Heart right ventricle (tissue), 16 donors: ENCODE results near the gene PXN. TPM values are rescaled to one million over a fixed set of nuclear protein-coding genes. Genes with fewer than 3 reads are reported as not detected.

Experiments
- ATAC-seq, 8 donors: fragments of 200-7000 bp; cut with Tn5 transposase; one replicate each; pipeline ENCODE4 v1.9.1; 2020; ENCODE audit warnings: mild to moderate bottlenecking in 8 of 8, moderate library complexity in 8 of 8, moderate number of reproducible peaks in 1 of 8
- DNase-seq, 2 donors: peaks; one replicate each; pipeline ENCODE4 v3.0.0-alpha.2; 2020
- H3K27ac ChIP-seq, 10 donors: fragments of 200-600 bp; sonication (generic) in 2 of 10; one replicate each; pipeline versions ENCODE4 v1.5.0 to v1.8.0; 2020 to 2022; ENCODE audit warnings: mild to moderate bottlenecking in 3 of 10
- H3K27me3 ChIP-seq, 7 donors: fragments of 200-600 bp; one replicate each; pipeline ENCODE4 v1.8.0; 2021 to 2022; ENCODE audit warnings: mild to moderate bottlenecking in 2 of 7
- H3K36me3 ChIP-seq, 9 donors: fragments of 200-600 bp; sonication (generic) in 1 of 9; one replicate each; pipeline versions ENCODE4 v1.5.0 to v1.8.0; 2020 to 2022; ENCODE audit warnings: mild to moderate bottlenecking in 2 of 9
- H3K4me1 ChIP-seq, 9 donors: fragments of 200-600 bp; sonication (generic) in 1 of 9; one replicate each; pipeline versions ENCODE4 v1.5.0 to v1.8.0; 2020 to 2022; ENCODE audit warnings: mild to moderate bottlenecking in 4 of 9
- H3K4me3 ChIP-seq, 10 donors: fragments of 200-600 bp; sonication (generic) in 2 of 10; one replicate each; pipeline versions ENCODE4 v1.5.0 to v1.8.0; 2020 to 2022; ENCODE audit warnings: mild to moderate bottlenecking in 7 of 10, moderate library complexity in 2 of 10
- H3K9me3 ChIP-seq, 11 donors: fragments of 200-600 bp in 10 of 11; sonication (generic) in 2 of 11; one replicate each; pipeline versions ENCODE4 v1.5.0 to v1.8.0; 2013 to 2022; ENCODE audit warnings: mild to moderate bottlenecking in 2 of 11, control low read depth in 1 of 11, moderate library complexity in 1 of 11
- WGBS, 2 donors: extraction: QIAGEN DNeasy Blood & Tissue Kit; methylation state at CpG; one replicate each; pipeline ENCODE4 v1.1.7; 2013; ENCODE audit warnings: inconsistent platforms in 1 of 2; 5-methylcytosine and 5-hydroxymethylcytosine counted together
- intact Hi-C, 10 donors: fragments of 100-400 bp; cut with DNase I; formaldehyde crosslinking; loops; one replicate each; pipeline versions ENCODE4 v1.11.1 to v1.14.2; 2022
- polyA plus RNA-seq, 2 donors: library from polyadenylated mRNA; stranded (reverse); fragments of 200-250 nt; gene quantifications; one replicate each; pipeline ENCODE4 v1.2.3, GENCODE V29; 2013
- total RNA-seq, 10 donors: library from RNA; stranded (reverse); fragmentation: NEBNext Ultra II Directional in 3 of 10; extraction: Animal tissue kit (Norgen Biotek cat#: 25700) in 3 of 10; gene quantifications; one replicate each; pipeline versions ENCODE4 v1.2.1 to v1.2.4, GENCODE V29; 2021 to 2023
- TF ChIP-seq, protein P1 (sequence below), 9 donors: fragments of 200-600 bp; sonication (generic) in 2 of 9; IDR thresholded peaks; one replicate each; pipeline versions ENCODE4 v1.5.0 to v1.8.0; 2021 to 2022; ENCODE audit warnings: antibody characterized with exemption in 9 of 9, mild to moderate bottlenecking in 5 of 9, moderate library complexity in 1 of 9
- donor health status: Arrhythmogenic right ventricular cardiomyopathy.
- donor health status: ischemic (EF 13 %, LVEDD 7.1; RV severe dilation, severe dysfunction).
- donor health status: healthy with polysubstance abuse.
- donor health status: DM: no; HTN: yes; CAD: no.
- donor health status: DM: no; HTN: no; CAD: no.
- donor health status: ischemic (EF 25% LVEDD 6.9; RV normal size, moderate dysfunction).
- donor health status: ischemic (EF 25% LVEDD 5.7; RV mildly dilated, moderate dysfunction).
- donor health status: healthy.
- donor health status: DM: yes; HTN: yes; CAD: no.
- donor health status: Ischemic cardiomyopathy.
- donor health status: ischemic (EF 35%, LVEDD 5.7; RV mildly dilated, moderate dysfunction).
- donor health status: nonischemic (EF 11% LVEDD 7.7; RV severe dilation, severe dysfunction).
- donor health status: DM: yes; HTN: yes; CAD: no.
- donor health status: PGD.
- donor health status: ischemic (EF 29% LVEDD 5.4; RV normal size, mild dysfunction).
- donor health status: nonischemic (EF 23%, LVEDD 6.1; RV moderate dilation, normal function).

The PXN gene
- total and polyA plus RNA-seq, 12 donors: 41.2 to 123 (median 63.3) TPM

DNA sequence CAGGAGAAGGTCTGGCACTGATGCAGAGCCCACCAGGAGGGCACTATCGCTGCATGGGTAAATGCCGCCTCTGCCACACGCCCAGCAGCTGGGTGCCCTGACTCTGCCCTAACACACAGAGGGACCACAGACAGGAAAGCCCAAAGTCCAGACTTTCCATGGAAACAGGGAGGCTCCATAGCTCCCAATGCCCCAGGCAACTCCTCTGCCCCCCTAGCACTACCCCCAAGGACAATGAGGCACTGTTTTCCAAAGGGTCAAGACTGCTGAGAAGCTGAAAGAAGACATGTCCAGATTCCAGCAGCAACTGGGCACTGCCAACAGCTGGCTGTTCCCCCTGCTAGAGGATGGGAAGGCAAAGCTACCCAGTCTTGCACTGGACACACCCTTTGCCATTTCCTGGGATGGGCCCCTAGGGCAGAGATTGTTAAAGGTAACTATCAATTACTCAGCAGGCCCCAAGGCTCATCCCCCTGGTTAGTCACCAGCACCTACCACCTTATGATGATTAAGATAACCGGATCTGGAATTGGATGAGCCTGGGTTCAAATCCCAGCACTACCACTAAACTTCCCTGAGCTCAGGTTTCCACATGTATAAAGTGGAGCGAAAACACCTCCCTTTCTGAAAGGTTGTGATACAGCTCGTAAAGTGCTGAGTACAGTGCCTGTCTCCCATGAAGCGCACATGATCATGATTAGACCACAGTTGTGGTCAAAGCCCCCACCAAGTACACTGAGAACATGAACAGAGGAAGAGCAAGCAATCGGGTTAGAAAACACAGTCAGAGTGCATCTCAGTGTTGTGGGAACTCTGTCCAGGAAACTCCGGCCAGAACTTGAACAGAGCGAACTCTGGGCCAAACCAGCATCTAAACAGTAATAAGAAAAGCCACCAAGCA, 3.3 kb downstream of the PXN start:
- Histone ChIP-seq H3K27ac (peak overlapping the region; percentile 90 to 99 (median 96)), H3K4me1 (peaks cover 51 to 84% (median 75%) of the 10 kb centered on the region in 9 donors), H3K36me3 (peaks cover 0 to 4% (median 0%) of the 10 kb centered on the region in 9 donors), H3K9me3 (no peaks in the 10 kb centered on the region), H3K4me3 (peak overlapping the region in 9 of 10 donors; percentile 89 to 99 (median 95)), H3K27me3 (no peaks in the 10 kb centered on the region)
- intact Hi-C loops: no loop called here
- WGBS, 2 donors: 58 to 68% methylated on average over 10 of the region's 10 CpGs
- peak in 2 of 8 donors; percentile 6 to 39 for ATAC-seq
- DNase-seq: no peak
- TF ChIP-seq, protein P1, sequence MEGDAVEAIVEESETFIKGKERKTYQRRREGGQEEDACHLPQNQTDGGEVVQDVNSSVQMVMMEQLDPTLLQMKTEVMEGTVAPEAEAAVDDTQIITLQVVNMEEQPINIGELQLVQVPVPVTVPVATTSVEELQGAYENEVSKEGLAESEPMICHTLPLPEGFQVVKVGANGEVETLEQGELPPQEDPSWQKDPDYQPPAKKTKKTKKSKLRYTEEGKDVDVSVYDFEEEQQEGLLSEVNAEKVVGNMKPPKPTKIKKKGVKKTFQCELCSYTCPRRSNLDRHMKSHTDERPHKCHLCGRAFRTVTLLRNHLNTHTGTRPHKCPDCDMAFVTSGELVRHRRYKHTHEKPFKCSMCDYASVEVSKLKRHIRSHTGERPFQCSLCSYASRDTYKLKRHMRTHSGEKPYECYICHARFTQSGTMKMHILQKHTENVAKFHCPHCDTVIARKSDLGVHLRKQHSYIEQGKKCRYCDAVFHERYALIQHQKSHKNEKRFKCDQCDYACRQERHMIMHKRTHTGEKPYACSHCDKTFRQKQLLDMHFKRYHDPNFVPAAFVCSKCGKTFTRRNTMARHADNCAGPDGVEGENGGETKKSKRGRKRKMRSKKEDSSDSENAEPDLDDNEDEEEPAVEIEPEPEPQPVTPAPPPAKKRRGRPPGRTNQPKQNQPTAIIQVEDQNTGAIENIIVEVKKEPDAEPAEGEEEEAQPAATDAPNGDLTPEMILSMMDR (IDR thresholded peaks at IDR 0.05): no peak

- H3K27ac ChIP-seq: peak overlapping the region in 5 of 10 donors; percentile 26 to 95 (median 91)
- intact Hi-C loops: no loop called here
- TF ChIP-seq, protein P1 (IDR thresholded peaks at IDR 0.05): no peak
These were observed 4.9 kb downstream of the PXN start for GRCh38 chr12:120260607-120261006.

DNA sequence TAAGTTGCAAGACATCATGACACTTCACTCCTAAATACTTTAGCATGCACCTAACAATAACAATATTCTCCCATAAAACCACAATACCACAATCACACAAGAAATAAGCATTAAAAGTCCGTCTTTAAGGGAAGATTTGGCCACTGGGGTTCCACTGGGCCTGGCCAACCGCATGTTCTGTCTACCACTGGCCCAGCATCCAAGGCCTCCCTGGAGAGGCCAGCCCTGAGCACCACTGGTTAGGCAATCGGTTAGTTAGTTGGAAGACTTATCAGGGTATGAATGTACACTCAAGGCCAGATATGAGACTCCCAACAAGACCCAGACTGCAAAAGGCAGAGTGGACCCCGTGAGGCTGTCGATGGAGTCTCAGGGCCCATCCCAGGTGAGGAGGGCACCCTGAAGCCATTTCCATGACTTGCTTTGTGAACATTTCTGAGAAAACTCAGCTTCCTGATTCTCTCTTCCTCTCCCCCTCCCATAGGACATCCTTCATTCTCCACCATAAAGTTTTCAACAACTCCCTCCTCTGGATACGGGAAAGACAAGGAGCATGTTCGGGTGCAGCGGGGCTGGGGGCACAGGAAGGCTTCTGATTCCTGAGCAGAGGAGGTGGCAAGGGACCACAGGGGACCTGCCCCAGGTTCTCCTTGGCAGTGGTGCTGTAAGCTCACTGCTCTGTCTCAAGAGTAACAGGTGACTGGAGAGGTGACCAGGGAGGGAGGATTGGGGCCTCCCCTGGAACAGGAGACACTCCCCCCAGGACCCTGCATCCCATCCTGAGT, 5.9 kb downstream of the PXN start:
- WGBS, 2 donors: 63 to 71% methylated on average over 8 of the region's 8 CpGs
- peak in 1 of 8 donors; percentile 55 for ATAC-seq
- intact Hi-C loops: no loop called here
- H3K9me3 ChIP-seq: no peaks in the 10 kb centered on the region
- no peaks in the 10 kb centered on the region for H3K27me3 ChIP-seq
- peaks cover 63 to 100% (median 98%) of the 10 kb centered on the region in 9 donors for H3K4me1 ChIP-seq
- no peak for DNase-seq
- TF ChIP-seq, protein P1 (IDR thresholded peaks at IDR 0.05): no peak
- H3K36me3 ChIP-seq: peaks cover 0 to 19% (median 0%) of the 10 kb centered on the region in 9 donors
- H3K27ac ChIP-seq: peak overlapping the region in 9 of 10 donors; percentile 9 to 92 (median 87)
- no peak overlapping the region for H3K4me3 ChIP-seq

More at GRCh38 chr12:120260607-120261006, 4.9 kb downstream of the PXN start:
- DNase-seq: no peak
- no peaks in the 10 kb centered on the region for H3K27me3 ChIP-seq
- peaks cover 0 to 9% (median 0%) of the 10 kb centered on the region in 9 donors for H3K36me3 ChIP-seq
- ATAC-seq: no peak
- H3K9me3 ChIP-seq: no peaks in the 10 kb centered on the region
- no peak overlapping the region for H3K4me3 ChIP-seq
- H3K4me1 ChIP-seq: peaks cover 61 to 94% (median 90%) of the 10 kb centered on the region in 9 donors
- 95 to 96% methylated on average over 5 of the region's 5 CpGs for WGBS, 2 donors

- Histone ChIP-seq H3K9me3 (no peaks in the 10 kb centered on the region), H3K36me3 (peaks cover 0 to 28% (median 0%) of the 10 kb centered on the region in 9 donors), H3K27ac (peak overlapping the region; percentile 49 to 92 (median 86)), H3K4me1 (peaks cover 55 to 100% (median 98%) of the 10 kb centered on the region in 9 donors), H3K4me3 (no peak overlapping the region), H3K27me3 (no peaks in the 10 kb centered on the region)
- 88 to 94% methylated on average over 5 of the region's 5 CpGs for WGBS, 2 donors
- ATAC-seq (no peak), DNase-seq (no peak)
- TF ChIP-seq, protein P1 (IDR thresholded peaks at IDR 0.05): no peak
- intact Hi-C loops: no loop called here
These were observed 7.1 kb downstream of the PXN start for GRCh38 chr12:120258323-120258896.
